BLaER1 treated with 17β-estradiol and CSF1 and Interleukin-3, amounts not matched to agents 10 nM and 100 nM (cell line): Measurements from ENCODE around the gene HAUS8.

Experiments
- H3K27ac ChIP-seq, 11 experiments: shearing (Covaris generic); formaldehyde crosslinking; 2 replicates each; pipeline ENCODE4 v1.8.1; 2022
- H3K27me3 ChIP-seq, 11 experiments: shearing (Covaris generic); formaldehyde crosslinking; 2 replicates each; pipeline ENCODE4 v1.8.1; 2022
- H3K36me3 ChIP-seq, 11 experiments: shearing (Covaris generic); formaldehyde crosslinking; 2 replicates each; pipeline ENCODE4 v1.8.1; 2022
- H3K4me1 ChIP-seq, 10 experiments: shearing (Covaris generic); formaldehyde crosslinking; 2 replicates each; pipeline ENCODE4 v1.8.1; 2022
- H3K4me2 ChIP-seq, 11 experiments: shearing (Covaris generic); formaldehyde crosslinking; 2 replicates each; pipeline ENCODE4 v1.8.1; 2022
- H3K4me3 ChIP-seq, 10 experiments: shearing (Covaris generic); formaldehyde crosslinking; 2 replicates each; pipeline ENCODE4 v1.8.1; 2022
- H3K9ac ChIP-seq, 11 experiments: shearing (Covaris generic); formaldehyde crosslinking; 2 replicates each; pipeline ENCODE4 v1.8.1; 2022
- H3K9me3 ChIP-seq, 11 experiments: shearing (Covaris generic); formaldehyde crosslinking; replicated peaks in 1 of 11; 2 replicates each; pipeline ENCODE4 v1.8.1; 2022
- H4K20me1 ChIP-seq, 11 experiments: shearing (Covaris generic); formaldehyde crosslinking; 2 replicates each; pipeline ENCODE4 v1.8.1; 2022
- Cebpa-rat ChIP-seq, 11 experiments: shearing (Covaris generic); IDR thresholded peaks; 2 replicates each; pipeline ENCODE4 v1.8.1; 2022

HAUS8 gene

GRCh38 chr19:17049711-17050280, 25.5 kb downstream of the HAUS8 start:
- Histone ChIP-seq H3K4me1 (peaks cover 0 to 37% (median 27%) of the 10 kb centered on the region in 10 experiments; a peak in 15 of 20 replicates), H3K9me3 (no peaks in the 10 kb centered on the region), H3K27ac (no peak overlapping the region), H3K9ac (no peak overlapping the region), H3K36me3 (peaks cover 53 to 82% (median 75%) of the 10 kb centered on the region in 11 experiments), H3K27me3 (no peaks in the 10 kb centered on the region), H4K20me1 (peaks cover 0 to 15% (median 0%) of the 10 kb centered on the region in 11 experiments; a peak in 5 of 22 replicates), H3K4me3 (no peak overlapping the region), H3K4me2 (no peak overlapping the region)
- no peak for TF ChIP-seq Cebpa-rat (IDR thresholded peaks at IDR 0.05)

DNA sequence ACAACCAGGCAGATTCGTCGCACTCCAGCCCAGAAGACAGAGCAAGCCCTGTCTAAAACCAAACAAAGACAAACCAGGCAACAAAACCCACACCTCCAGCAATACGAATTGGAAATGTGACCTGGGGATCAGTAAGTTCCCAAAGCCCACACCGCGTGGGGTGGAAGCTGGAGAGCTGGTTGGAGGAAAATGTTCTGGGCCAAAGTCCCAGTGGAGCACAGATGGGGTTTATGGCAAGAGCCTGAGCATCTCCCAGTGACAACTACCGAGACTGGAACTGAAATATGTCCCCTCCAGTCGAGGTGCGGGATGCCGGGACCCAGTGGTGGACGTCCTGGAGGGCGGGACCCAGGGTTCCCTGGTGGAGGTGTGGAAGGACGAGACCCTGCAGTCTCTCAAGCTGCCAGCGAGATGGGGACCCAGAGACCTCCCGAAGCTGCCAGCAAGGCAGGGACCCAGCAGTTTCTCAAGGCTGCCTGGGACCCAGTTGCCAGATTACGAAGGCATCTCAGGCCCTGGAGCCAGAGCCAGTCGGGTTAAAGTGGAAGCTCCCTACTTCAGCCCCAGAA, 26.3 kb downstream of the HAUS8 start:
- H3K27ac ChIP-seq, result no peak overlapping the region
- no peak for TF ChIP-seq Cebpa-rat (IDR thresholded peaks at IDR 0.05)

DNA sequence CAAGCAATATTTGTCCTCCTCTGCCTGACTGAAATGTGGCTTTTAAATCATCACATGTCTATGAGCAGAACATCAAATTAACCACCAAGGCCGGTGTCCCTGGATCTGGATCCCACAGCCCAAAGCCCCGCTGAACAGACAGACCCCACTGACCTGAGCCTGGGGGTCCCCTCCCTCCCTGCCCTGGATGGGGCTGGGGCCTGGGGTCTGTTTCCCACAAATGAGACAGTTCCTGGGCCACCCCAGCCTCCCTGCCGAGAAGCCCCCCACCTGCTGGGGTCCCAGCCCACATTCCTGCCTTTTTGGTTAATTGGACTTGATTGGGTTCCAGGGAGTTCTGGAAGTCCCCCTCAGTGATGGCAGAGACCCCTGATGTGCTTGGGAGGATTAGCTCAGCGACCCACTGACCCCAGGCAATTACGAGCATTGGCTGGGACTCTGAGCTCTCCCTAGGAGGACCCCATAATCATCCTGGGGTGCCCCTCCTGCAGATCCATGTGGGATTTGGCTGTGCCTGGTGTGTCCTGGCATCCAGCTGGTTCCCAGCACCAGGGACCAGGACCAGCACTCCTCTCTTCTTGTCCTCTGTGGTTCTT, 29.2 kb downstream of the HAUS8 start:
- Histone ChIP-seq H4K20me1 (peaks cover 0 to 9% (median 0%) of the 10 kb centered on the region in 11 experiments; a peak in 2 of 22 replicates), H3K4me2 (no peak overlapping the region), H3K27ac (no peak overlapping the region), H3K4me1 (peaks cover 0 to 8% (median 3%) of the 10 kb centered on the region in 10 experiments; a peak in 11 of 20 replicates), H3K36me3 (peaks cover 26 to 45% (median 38%) of the 10 kb centered on the region in 11 experiments), H3K4me3 (no peak overlapping the region), H3K9ac (no peak overlapping the region), H3K27me3 (no peaks in the 10 kb centered on the region), H3K9me3 (no peaks in the 10 kb centered on the region)
- no peak for TF ChIP-seq Cebpa-rat (IDR thresholded peaks at IDR 0.05)

More for the DNA sequence above, 26.3 kb downstream of the HAUS8 start:
- Histone ChIP-seq H3K4me2 (no peak overlapping the region), H3K27me3 (no peaks in the 10 kb centered on the region), H3K36me3 (peaks cover 47 to 74% (median 67%) of the 10 kb centered on the region in 11 experiments), H3K9me3 (no peaks in the 10 kb centered on the region), H3K9ac (no peak overlapping the region), H3K4me1 (peaks cover 0 to 31% (median 22%) of the 10 kb centered on the region in 10 experiments; a peak in 15 of 20 replicates), H3K4me3 (no peak overlapping the region), H4K20me1 (peaks cover 0 to 15% (median 0%) of the 10 kb centered on the region in 11 experiments; a peak in 5 of 22 replicates)

DNA sequence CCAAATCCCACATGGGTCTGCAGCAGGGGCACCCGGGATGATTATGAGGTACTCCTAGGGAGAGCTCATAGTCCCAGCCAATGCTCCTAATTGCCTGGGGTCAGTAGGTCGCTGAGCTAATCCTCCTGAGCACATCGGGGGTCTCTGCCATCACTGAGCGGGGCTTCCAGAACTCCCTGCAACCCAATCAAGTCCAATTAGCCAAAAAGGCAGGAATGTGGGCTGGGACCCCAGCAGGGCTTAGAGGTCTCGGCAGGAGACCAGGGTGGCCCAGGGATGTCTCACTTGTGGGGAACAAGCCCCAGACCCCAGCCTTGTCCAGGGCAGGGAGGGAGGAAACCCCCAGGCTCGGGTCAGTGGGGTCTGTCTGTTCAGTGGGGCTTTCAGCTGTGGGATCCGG, 31.5 kb downstream of the HAUS8 start:
- H3K9me3 ChIP-seq, result no peaks in the 10 kb centered on the region
- H3K4me1 ChIP-seq, result peaks cover 0 to 5% (median 0%) of the 10 kb centered on the region in 10 experiments; a peak in 2 of 20 replicates
- H3K27ac ChIP-seq, result no peak overlapping the region
- peaks cover 0 to under 1% (median 0%) of the 10 kb centered on the region in 11 experiments; a peak in 1 of 22 replicates for H4K20me1 ChIP-seq
- peaks cover 3 to 22% (median 15%) of the 10 kb centered on the region in 11 experiments; a peak in 21 of 22 replicates for H3K36me3 ChIP-seq
- H3K4me2 ChIP-seq, result no peak overlapping the region
- H3K27me3 ChIP-seq, result no peaks in the 10 kb centered on the region
- no peak overlapping the region for H3K9ac ChIP-seq
- no peak overlapping the region for H3K4me3 ChIP-seq
- TF ChIP-seq Cebpa-rat (IDR thresholded peaks at IDR 0.05), result no peak

DNA sequence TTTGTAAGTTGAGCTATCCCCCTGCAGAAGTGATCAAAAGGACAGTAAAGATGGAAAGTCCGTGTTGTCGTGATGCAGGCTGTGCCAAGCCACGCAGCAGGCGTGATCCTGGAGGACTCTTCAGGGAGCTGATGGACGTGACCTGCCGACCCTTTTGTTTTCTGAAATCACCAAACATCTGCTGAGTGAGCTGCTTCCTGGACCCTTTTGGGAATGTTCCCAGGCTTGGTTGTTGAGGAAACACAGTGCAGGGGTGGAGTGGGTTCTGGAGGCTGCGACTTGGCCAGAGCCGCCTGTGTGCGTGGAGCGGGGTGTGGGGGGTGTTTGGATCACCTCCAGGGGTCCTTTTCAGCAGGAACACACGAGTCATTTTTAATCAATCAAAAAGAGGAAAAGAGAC, 33.3 kb downstream of the HAUS8 start:
- Histone ChIP-seq H3K4me2 (no peak overlapping the region), H3K36me3 (peaks cover 0 to 6% (median 0%) of the 10 kb centered on the region in 11 experiments; a peak in 4 of 22 replicates), H3K9me3 (no peaks in the 10 kb centered on the region), H3K27me3 (no peaks in the 10 kb centered on the region), H4K20me1 (no peaks in the 10 kb centered on the region; a peak in 1 of 22 replicates), H3K27ac (no peak overlapping the region), H3K4me3 (no peak overlapping the region), H3K4me1 (peaks cover 0 to 2% (median 0%) of the 10 kb centered on the region in 10 experiments; a peak in 2 of 20 replicates), H3K9ac (no peak overlapping the region)
- no peak for TF ChIP-seq Cebpa-rat (IDR thresholded peaks at IDR 0.05)

GRCh38 chr19:17037966-17038500, 37.2 kb downstream of the HAUS8 start:
- Histone ChIP-seq H3K36me3 (no peaks in the 10 kb centered on the region), H3K9me3 (no peaks in the 10 kb centered on the region), H4K20me1 (no peaks in the 10 kb centered on the region), H3K27me3 (no peaks in the 10 kb centered on the region), H3K27ac (no peak overlapping the region), H3K4me2 (no peak overlapping the region), H3K4me3 (no peak overlapping the region), H3K9ac (no peak overlapping the region), H3K4me1 (peaks cover 13 to 27% (median 19%) of the 10 kb centered on the region in 10 experiments)
- TF ChIP-seq Cebpa-rat (IDR thresholded peaks at IDR 0.05), result no peak

DNA sequence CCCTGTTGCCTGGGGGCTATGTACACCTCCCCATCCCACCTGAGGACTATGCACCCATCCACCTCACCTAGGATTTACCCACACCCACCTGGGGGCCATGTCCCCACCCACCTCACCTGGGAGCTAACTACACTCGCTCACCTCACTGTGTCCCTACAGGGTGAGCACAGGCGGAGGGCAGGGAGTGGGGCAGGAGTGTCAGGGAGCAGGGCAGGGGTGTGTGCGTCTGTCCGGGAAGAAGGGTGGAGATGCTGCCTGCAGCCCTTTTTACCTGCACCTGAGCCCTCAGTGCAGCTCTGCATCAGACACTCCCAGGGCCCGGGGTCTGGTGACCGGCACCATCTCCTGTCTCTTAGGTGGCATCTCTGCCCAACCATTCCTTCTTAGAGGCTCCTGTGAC, 38.1 kb downstream of the HAUS8 start:
- H3K4me2 ChIP-seq, result no peak overlapping the region
- H3K9me3 ChIP-seq, result no peaks in the 10 kb centered on the region
- H4K20me1 ChIP-seq, result no peaks in the 10 kb centered on the region
- no peaks in the 10 kb centered on the region for H3K36me3 ChIP-seq
- H3K27me3 ChIP-seq, result no peaks in the 10 kb centered on the region
- H3K4me3 ChIP-seq, result no peak overlapping the region
- TF ChIP-seq Cebpa-rat (IDR thresholded peaks at IDR 0.05), result no peak
- H3K4me1 ChIP-seq, result peaks cover 13 to 32% (median 23%) of the 10 kb centered on the region in 10 experiments
- H3K27ac ChIP-seq, result no peak overlapping the region
- H3K9ac ChIP-seq, result no peak overlapping the region

GRCh38 chr19:17036640-17037039, 38.6 kb downstream of the HAUS8 start:
- Histone ChIP-seq H3K4me1 (peaks cover 13 to 32% (median 23%) of the 10 kb centered on the region in 10 experiments), H3K27ac (peak overlapping the region in 8 of 11 experiments; percentile 12 to 51 (median 30); a peak in 10 of 22 replicates), H3K27me3 (no peaks in the 10 kb centered on the region), H3K4me3 (peak overlapping the region in 1 of 10 experiments; percentile 18; a peak in 1 of 20 replicates), H3K9ac (peak overlapping the region in 1 of 11 experiments; percentile 47; a peak in 1 of 22 replicates), H3K36me3 (no peaks in the 10 kb centered on the region), H3K9me3 (no peaks in the 10 kb centered on the region), H3K4me2 (peak overlapping the region; percentile 15 to 85 (median 56); a peak in 21 of 22 replicates), H4K20me1 (no peaks in the 10 kb centered on the region)
- no peak for TF ChIP-seq Cebpa-rat (IDR thresholded peaks at IDR 0.05)
